Esophagus (tissue), 2 donors: ENCODE data around the gene TTC34. TPM values are rescaled to one million over a fixed set of nuclear protein-coding genes. Genes with fewer than 3 reads are reported as not detected.

Experiments
- H3K27ac ChIP-seq, 2 donors: one replicate each; pipeline ENCODE4 v1.5.1; 2013; ENCODE audit warnings: low read depth in 2 of 2, mild to moderate bottlenecking in 2 of 2, inconsistent platforms in 1 of 2, low read length in 1 of 2, moderate library complexity in 1 of 2
- H3K27me3 ChIP-seq, 2 donors: one replicate each; pipeline ENCODE4 v1.6.1; 2013; ENCODE audit warnings: low read length in 2 of 2, control low read depth in 1 of 2, mild to moderate bottlenecking in 1 of 2; ENCODE audit not compliant: insufficient read depth in 2 of 2, control insufficient read depth in 1 of 2
- H3K36me3 ChIP-seq, 2 donors: one replicate each; pipeline ENCODE4 v1.6.1; 2013; ENCODE audit warnings: low read length in 1 of 2; ENCODE audit not compliant: control insufficient read depth in 2 of 2, insufficient read depth in 2 of 2
- H3K4me1 ChIP-seq, 2 donors: one replicate each; pipeline ENCODE4 v1.6.1; 2013; ENCODE audit warnings: low read length in 1 of 2; ENCODE audit not compliant: control insufficient read depth in 2 of 2, insufficient read depth in 2 of 2
- H3K4me3 ChIP-seq, 2 donors: one replicate each; pipeline ENCODE4 v1.5.1; 2013; ENCODE audit warnings: low read length in 2 of 2, mild to moderate bottlenecking in 2 of 2, low read depth in 1 of 2, moderate library complexity in 1 of 2
- H3K9me3 ChIP-seq, 2 donors: one replicate each; pipeline ENCODE4 v1.6.1; 2013; ENCODE audit warnings: mild to moderate bottlenecking in 2 of 2, low read depth in 1 of 2, low read length in 1 of 2, moderate library complexity in 1 of 2; ENCODE audit not compliant: control insufficient read depth in 2 of 2, insufficient read depth in 1 of 2
- WGBS, 2 donors: extraction: QIAGEN DNeasy Blood & Tissue Kit; methylation state at CpG; one replicate each; pipeline ENCODE4 v1.1.7; 2013; 5-methylcytosine and 5-hydroxymethylcytosine counted together
- polyA plus RNA-seq, 2 donors: library from polyadenylated mRNA; stranded (reverse); fragments of 200-250 nt; gene quantifications; one replicate each; pipeline ENCODE4 v1.2.3, GENCODE V29; 2013
- donor health status: healthy with polysubstance abuse.
- donor health status: Bipolar disorder and iron deficiency.

The TTC34 gene
- polyA plus RNA-seq, 2 donors, result 0.02 to 0.20 TPM

GRCh38 chr1:2639607-2640521, 161.6 kb downstream of the TTC34 start:
- 70 to 72% methylated on average over 26 of the region's 26 CpGs for WGBS, 2 donors
- Histone ChIP-seq H3K27me3 (no peaks in the 10 kb centered on the region), H3K27ac (no peak overlapping the region), H3K4me1 (peaks cover 8 to 21% of the 10 kb centered on the region in 2 donors), H3K4me3 (no peak overlapping the region), H3K36me3 (no peaks in the 10 kb centered on the region), H3K9me3 (peaks cover 9 to 10% of the 10 kb centered on the region in 2 donors)

DNA sequence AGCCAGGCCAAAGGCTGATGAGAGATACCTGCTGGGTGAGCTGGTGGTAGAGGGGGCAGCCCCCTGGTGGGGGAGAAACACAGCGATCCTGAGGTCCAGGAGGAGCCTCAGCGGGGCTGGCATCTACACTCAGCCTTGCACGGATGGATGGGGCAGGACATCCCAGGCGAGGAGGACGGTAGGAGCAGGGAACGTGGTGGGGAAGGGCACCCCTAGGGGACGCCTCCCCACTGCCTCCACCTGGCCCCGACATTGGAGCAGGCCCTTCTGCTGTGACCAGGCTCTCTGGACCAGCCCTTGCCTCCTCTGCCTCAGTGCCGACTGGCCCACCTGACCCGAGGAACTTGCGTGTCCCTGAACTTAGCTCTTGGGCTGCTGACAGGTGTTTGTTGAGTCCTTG, 162.3 kb downstream of the TTC34 start:
- H3K4me3 ChIP-seq, result no peak overlapping the region
- WGBS, 2 donors, result 50 to 55% methylated on average over 10 to 11 of the region's 11 CpGs
- H3K36me3 ChIP-seq, result no peaks in the 10 kb centered on the region
- no peaks in the 10 kb centered on the region for H3K27me3 ChIP-seq
- H3K4me1 ChIP-seq, result peaks cover 8 to 21% of the 10 kb centered on the region in 2 donors
- no peak overlapping the region for H3K27ac ChIP-seq
- H3K9me3 ChIP-seq, result peaks cover 9 to 10% of the 10 kb centered on the region in 2 donors

- 78 to 83% methylated on average over 16 of the region's 16 CpGs for WGBS, 2 donors
- H3K27ac ChIP-seq, result no peak overlapping the region
- H3K4me1 ChIP-seq, result peaks cover 8 to 19% of the 10 kb centered on the region in 2 donors
- H3K27me3 ChIP-seq, result no peaks in the 10 kb centered on the region
- H3K4me3 ChIP-seq, result no peak overlapping the region
- H3K36me3 ChIP-seq, result no peaks in the 10 kb centered on the region
- peaks cover 9 to 10% of the 10 kb centered on the region in 2 donors for H3K9me3 ChIP-seq
Measured at GRCh38 chr1:2638466-2639115, 162.9 kb downstream of the TTC34 start.

DNA sequence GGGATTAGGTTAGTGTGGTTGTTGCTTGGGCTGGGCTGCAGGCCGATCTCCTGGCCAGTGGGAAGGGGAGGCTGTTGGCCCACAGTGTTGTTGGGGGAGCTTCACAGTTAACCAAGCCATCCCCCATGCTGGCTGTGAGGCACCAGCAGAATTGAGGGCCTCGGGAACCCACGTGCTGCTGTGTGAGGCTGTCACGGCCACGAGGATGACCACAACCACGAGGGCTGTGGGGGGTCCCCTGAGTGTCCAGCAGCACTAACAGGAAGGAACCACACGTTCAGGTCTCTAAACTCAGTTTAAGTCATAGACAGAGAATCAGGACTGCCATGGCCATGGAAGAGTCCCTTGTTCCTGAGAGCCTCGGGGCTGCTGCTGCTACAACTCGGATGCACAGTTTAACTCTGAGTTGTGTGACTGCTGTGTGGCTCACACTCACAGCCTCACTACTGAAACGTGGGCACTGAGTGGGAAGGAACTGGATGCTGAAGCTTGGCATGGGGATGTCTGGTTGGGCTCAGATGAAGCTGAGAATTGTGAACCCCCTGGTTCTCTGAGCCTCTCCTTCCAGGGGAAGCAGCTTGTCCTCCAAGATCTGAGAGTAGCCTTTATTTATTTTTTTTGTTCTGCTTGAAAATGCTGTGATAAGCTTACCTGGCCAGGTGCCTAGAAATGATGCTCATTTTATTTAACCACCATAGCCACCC, 163.9 kb downstream of the TTC34 start:
- Histone ChIP-seq H3K4me3 (no peak overlapping the region), H3K36me3 (no peaks in the 10 kb centered on the region), H3K4me1 (peaks cover 6 to 13% of the 10 kb centered on the region in 2 donors), H3K27me3 (no peaks in the 10 kb centered on the region), H3K9me3 (peaks cover 9 to 10% of the 10 kb centered on the region in 2 donors), H3K27ac (no peak overlapping the region)
- 74 to 76% methylated on average over 10 of the region's 10 CpGs for WGBS, 2 donors

DNA sequence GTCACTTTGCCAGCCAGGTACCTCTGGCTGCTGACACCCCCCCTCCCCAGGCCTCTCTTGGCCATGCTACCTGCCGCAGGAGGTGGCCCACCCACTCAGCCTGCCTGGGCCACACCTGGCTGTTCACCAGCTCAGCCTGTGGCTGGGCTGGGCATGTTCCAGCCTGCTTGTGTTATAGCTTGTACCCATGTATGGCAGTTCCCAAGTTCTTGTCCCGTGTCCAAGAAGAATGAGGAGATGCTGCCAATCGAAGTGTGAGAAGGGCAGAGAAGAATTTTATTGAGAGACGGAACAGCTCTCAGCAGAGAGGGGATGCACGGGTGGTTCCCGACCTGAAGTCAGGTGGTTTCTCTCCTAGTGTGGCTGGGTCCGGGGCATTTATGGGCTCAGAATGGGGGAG, 164.8 kb downstream of the TTC34 start:
- Histone ChIP-seq H3K27ac (no peak overlapping the region), H3K4me1 (peaks cover under 1 to 5% of the 10 kb centered on the region in 2 donors), H3K4me3 (no peak overlapping the region), H3K27me3 (no peaks in the 10 kb centered on the region), H3K36me3 (no peaks in the 10 kb centered on the region), H3K9me3 (peaks cover 9 to 10% of the 10 kb centered on the region in 2 donors)
- 59 to 73% methylated on average over 7 of the region's 7 CpGs for WGBS, 2 donors

GRCh38 chr1:2635361-2636010, 166.0 kb downstream of the TTC34 start:
- no peak overlapping the region for H3K27ac ChIP-seq
- H3K4me3 ChIP-seq, result no peak overlapping the region
- WGBS, 2 donors, result 76 to 79% methylated on average over 10 of the region's 10 CpGs
- H3K9me3 ChIP-seq, result peaks cover 9 to 15% of the 10 kb centered on the region in 2 donors
- no peaks in the 10 kb centered on the region for H3K4me1 ChIP-seq
- H3K27me3 ChIP-seq, result no peaks in the 10 kb centered on the region
- no peaks in the 10 kb centered on the region for H3K36me3 ChIP-seq

GRCh38 chr1:2633936-2634491, 167.5 kb downstream of the TTC34 start:
- Histone ChIP-seq H3K4me1 (peaks cover 0 to under 1% of the 10 kb centered on the region in 2 donors), H3K9me3 (peaks cover 9 to 21% of the 10 kb centered on the region in 2 donors), H3K27ac (no peak overlapping the region), H3K4me3 (no peak overlapping the region), H3K27me3 (peaks cover 0 to 3% of the 10 kb centered on the region in 2 donors), H3K36me3 (no peaks in the 10 kb centered on the region)
- 42 to 53% methylated on average over 8 of the region's 8 CpGs for WGBS, 2 donors

DNA sequence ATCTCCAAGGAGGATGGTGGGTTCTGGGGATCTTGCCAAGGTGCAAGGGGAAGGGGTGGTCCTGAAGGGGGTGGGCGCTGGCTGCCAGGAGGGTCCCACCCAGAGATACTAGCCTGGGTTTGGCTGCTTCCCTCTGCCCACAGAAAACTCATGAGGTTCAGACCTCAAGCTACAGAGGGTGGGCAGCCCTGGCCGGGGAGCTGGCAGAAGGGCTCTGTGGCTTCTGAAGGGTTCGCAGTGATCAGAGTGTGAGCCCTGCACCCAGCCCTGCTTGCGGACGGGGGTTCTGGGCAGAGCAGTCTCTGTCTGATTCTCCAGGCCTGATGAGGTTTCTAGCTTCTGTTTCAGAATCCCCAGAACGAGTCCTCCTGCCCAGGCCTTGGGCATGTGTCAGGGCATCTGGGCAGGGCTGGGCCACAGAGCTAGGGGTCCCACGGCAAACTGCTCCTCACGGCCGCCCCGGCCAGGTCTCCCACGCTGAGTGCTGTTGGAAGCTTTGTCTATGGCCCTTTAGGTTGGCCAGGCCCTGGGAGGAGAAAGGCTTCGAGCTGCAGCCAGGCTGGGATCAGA, 168.0 kb downstream of the TTC34 start:
- Histone ChIP-seq H3K27me3 (peaks cover 0 to 8% of the 10 kb centered on the region in 2 donors), H3K36me3 (no peaks in the 10 kb centered on the region), H3K4me1 (peaks cover 0 to 3% of the 10 kb centered on the region in 2 donors), H3K4me3 (no peak overlapping the region), H3K9me3 (peaks cover 9 to 21% of the 10 kb centered on the region in 2 donors), H3K27ac (no peak overlapping the region)
- 73 to 76% methylated on average over 12 of the region's 12 CpGs for WGBS, 2 donors
